ENCODE data around the gene TOX4. TPM values are rescaled to one million over a fixed set of nuclear protein-coding genes. Genes with fewer than 3 reads are reported as not detected.

TOX4 gene
- total and polyA plus RNA-seq, 2 donors (not counting 1 experiment from before 2014, with no cell fraction given): 33.6 to 74.1 TPM

GRCh38 chr14:21476523-21476924 is 471 bp upstream of the TOX4 start:
- TF ChIP-seq EZH2 (IDR thresholded peaks at IDR 0.05; ENCODE audit: borderline replicate concordance, insufficient read depth, low read depth, low read length, poor library complexity, severe bottlenecking): no peak
- TF ChIP-seq, protein P1, sequence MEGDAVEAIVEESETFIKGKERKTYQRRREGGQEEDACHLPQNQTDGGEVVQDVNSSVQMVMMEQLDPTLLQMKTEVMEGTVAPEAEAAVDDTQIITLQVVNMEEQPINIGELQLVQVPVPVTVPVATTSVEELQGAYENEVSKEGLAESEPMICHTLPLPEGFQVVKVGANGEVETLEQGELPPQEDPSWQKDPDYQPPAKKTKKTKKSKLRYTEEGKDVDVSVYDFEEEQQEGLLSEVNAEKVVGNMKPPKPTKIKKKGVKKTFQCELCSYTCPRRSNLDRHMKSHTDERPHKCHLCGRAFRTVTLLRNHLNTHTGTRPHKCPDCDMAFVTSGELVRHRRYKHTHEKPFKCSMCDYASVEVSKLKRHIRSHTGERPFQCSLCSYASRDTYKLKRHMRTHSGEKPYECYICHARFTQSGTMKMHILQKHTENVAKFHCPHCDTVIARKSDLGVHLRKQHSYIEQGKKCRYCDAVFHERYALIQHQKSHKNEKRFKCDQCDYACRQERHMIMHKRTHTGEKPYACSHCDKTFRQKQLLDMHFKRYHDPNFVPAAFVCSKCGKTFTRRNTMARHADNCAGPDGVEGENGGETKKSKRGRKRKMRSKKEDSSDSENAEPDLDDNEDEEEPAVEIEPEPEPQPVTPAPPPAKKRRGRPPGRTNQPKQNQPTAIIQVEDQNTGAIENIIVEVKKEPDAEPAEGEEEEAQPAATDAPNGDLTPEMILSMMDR (IDR thresholded peaks at IDR 0.05): no peak
- Mint-ChIP-seq H3K4me3 (peak overlapping the region; percentile 98), H3K27ac (peak overlapping the region; percentile 94), H3K4me1 (peaks cover 33% of the 10 kb centered on the region), H3K27me3 (no peaks in the 10 kb centered on the region), H3K9me3 (ENCODE audit: insufficient read depth) (no peaks in the 10 kb centered on the region)
- Histone ChIP-seq H4K20me1 (ENCODE audit: control insufficient read depth, insufficient read depth, low read length, poor library complexity, severe bottlenecking) (no peaks in the 10 kb centered on the region), H3K4me2 (replicated peaks; ENCODE audit: low read depth, low read length, poor library complexity, severe bottlenecking) (peak overlapping the region; percentile 96), H3K9ac (ENCODE audit: low read length) (peak overlapping the region; percentile 92), H2AFZ (ENCODE audit: insufficient read depth, low read depth, low read length, poor library complexity, severe bottlenecking) (peak overlapping the region; percentile 93), H3K27me3 (replicated peaks in 1 of 4; ENCODE audit: control extremely low read depth in 1 of 4, control insufficient read depth in 3 of 4, insufficient read depth in 4 of 4, low read length in 3 of 4) (no peaks in the 10 kb centered on the region), H3K4me3 (ENCODE audit: control extremely low read depth in 1 of 5, extremely low read depth in 1 of 5, insufficient read depth in 1 of 5, low read depth in 2 of 5, low read length in 4 of 5) (peak overlapping the region; percentile 66 to 99 (median 81)), H3K27ac (ENCODE audit: low read length in 2 of 2) (peak overlapping the region; percentile 43 to 94), H3K79me2 (ENCODE audit: control insufficient read depth, insufficient read depth, low read length) (peaks cover 48% of the 10 kb centered on the region), H3K9me3 (ENCODE audit: control extremely low read depth in 1 of 3, control insufficient read depth in 2 of 3, insufficient read depth in 1 of 3, low read length in 2 of 3) (no peaks in the 10 kb centered on the region), H3K36me3 (replicated peaks in 1 of 2; ENCODE audit: control extremely low read depth in 1 of 2, control insufficient read depth in 1 of 2, extremely low read depth in 1 of 2, insufficient read depth in 2 of 2, low read length in 1 of 2) (peaks cover 0 to 3% of the 10 kb centered on the region in 2 experiments), H3K4me1 (ENCODE audit: control insufficient read depth in 2 of 2, insufficient read depth in 2 of 2, low read length in 2 of 2) (peaks cover 15 to 21% of the 10 kb centered on the region in 2 donors)
- CTCF ChIA-PET: interaction anchor here (1.0 to 3.5 kb wide), 10 partner anchors 10 to 80 kb away, joined by 3 to 25 read pairs (median 6); partner anchors contain the start of genes CHD8 and METTL3
- POLR2A ChIA-PET: interaction anchor here (0.7 to 2.8 kb wide), 6 partner anchors 21 to 1410 kb away, joined by 3 to 21 read pairs (median 6); partner anchors contain the start of genes CHD8, METTL3 and SALL2
- DNase-seq: no peak
- ATAC-seq (ENCODE audit: low read depth): peak; percentile 53
- intact Hi-C loops (cut with micrococcal nuclease): loop anchor here (2.0 kb wide), 1 partner anchor 80 kb away; no protein-coding TSS in a partner anchor
- under 1% methylated on average over 23 of the region's 27 CpGs for WGBS (ENCODE audit: insufficient coverage)

- no peak for DNase-seq
- Histone ChIP-seq H3K4me1 (ENCODE audit: control insufficient read depth in 2 of 2, insufficient read depth in 2 of 2, low read length in 2 of 2) (no peaks in the 10 kb centered on the region), H3K27ac (ENCODE audit: low read length in 2 of 2) (no peak overlapping the region), H3K9ac (ENCODE audit: low read length) (no peak overlapping the region), H2AFZ (ENCODE audit: insufficient read depth, low read depth, low read length, poor library complexity, severe bottlenecking) (no peak overlapping the region), H3K4me3 (ENCODE audit: control extremely low read depth in 1 of 5, extremely low read depth in 1 of 5, insufficient read depth in 1 of 5, low read depth in 2 of 5, low read length in 4 of 5) (no peak overlapping the region), H3K36me3 (replicated peaks in 1 of 2; ENCODE audit: control extremely low read depth in 1 of 2, control insufficient read depth in 1 of 2, extremely low read depth in 1 of 2, insufficient read depth in 2 of 2, low read length in 1 of 2) (peaks cover 1 to 42% of the 10 kb centered on the region in 2 experiments), H4K20me1 (ENCODE audit: control insufficient read depth, insufficient read depth, low read length, poor library complexity, severe bottlenecking) (peaks cover 9% of the 10 kb centered on the region), H3K27me3 (replicated peaks in 1 of 4; ENCODE audit: control extremely low read depth in 1 of 4, control insufficient read depth in 3 of 4, insufficient read depth in 4 of 4, low read length in 3 of 4) (no peaks in the 10 kb centered on the region), H3K4me2 (replicated peaks; ENCODE audit: low read depth, low read length, poor library complexity, severe bottlenecking) (no peak overlapping the region), H3K9me3 (ENCODE audit: control extremely low read depth in 1 of 3, control insufficient read depth in 2 of 3, insufficient read depth in 1 of 3, low read length in 2 of 3) (no peaks in the 10 kb centered on the region), H3K79me2 (ENCODE audit: control insufficient read depth, insufficient read depth, low read length) (peaks cover 46% of the 10 kb centered on the region)
- WGBS (ENCODE audit: insufficient coverage): no CpG with 5 or more reads among the region's 1 CpG
- H3K4me1 Mint-ChIP-seq: peaks cover 4% of the 10 kb centered on the region
- no peak overlapping the region for H3K27ac Mint-ChIP-seq
- CTCF ChIA-PET: no interaction called here
- ATAC-seq (ENCODE audit: low read depth): no peak
- TF ChIP-seq, protein P1 (IDR thresholded peaks at IDR 0.05): no peak
- H3K4me3 Mint-ChIP-seq: no peak overlapping the region
- POLR2A ChIA-PET: no interaction called here
- H3K27me3 Mint-ChIP-seq: no peaks in the 10 kb centered on the region
- intact Hi-C loops (cut with micrococcal nuclease): no loop called here
- H3K9me3 Mint-ChIP-seq (ENCODE audit: insufficient read depth): no peaks in the 10 kb centered on the region
Measured at GRCh38 chr14:21486640-21487087, 9.7 kb downstream of the TOX4 start.
